HG03196 (cell line): Measurements from ENCODE around the gene PIEZO2.

ENCODE experiments used
- ATAC-seq: cut with Tn5 transposase; IDR thresholded peaks from one replicate; pipeline ENCODE4 v1.9.1; 2021; ENCODE audit not compliant: unreplicated experiment

The PIEZO2 gene

GRCh38 chr18:11070593-11070992 lies 78.8 kb downstream of the PIEZO2 start:
- no peak for ATAC-seq

- ATAC-seq = no peak
Observed at GRCh38 chr18:11066038-11066437, 83.3 kb downstream of the PIEZO2 start.

DNA sequence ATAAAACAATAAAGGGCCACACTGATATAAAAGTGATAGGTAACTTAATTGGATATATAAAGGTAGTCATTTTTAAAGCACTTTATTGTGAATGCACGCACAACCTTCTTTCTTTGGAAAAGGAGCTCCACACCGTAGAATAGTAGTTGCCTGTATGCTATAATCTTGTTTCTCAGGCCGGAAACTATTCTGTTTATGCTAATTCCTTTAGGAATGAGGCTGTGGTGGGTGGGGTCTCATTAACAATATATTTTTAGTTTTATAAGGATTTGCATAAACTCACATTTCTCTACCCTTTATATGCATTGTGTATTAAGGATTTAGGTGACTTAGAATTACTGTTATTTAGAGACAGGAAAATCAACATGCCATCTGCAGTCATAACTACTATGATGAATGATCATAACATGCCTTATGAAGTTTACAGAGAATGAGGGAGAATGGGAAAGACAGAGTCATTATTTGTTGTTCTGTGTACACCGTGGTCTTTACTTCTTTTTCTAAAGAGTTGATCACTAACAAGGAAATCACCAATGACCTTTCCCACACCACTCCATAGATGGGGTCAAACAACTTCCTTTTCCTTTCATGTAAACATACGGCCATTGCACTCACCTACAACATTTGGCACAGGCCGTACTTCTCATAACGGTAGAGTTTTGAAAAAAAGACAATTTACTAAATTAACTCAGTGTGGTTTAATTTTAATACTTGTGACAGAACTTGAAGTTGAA lies 84.5 kb downstream of the PIEZO2 start:
- ATAC-seq = no peak

DNA sequence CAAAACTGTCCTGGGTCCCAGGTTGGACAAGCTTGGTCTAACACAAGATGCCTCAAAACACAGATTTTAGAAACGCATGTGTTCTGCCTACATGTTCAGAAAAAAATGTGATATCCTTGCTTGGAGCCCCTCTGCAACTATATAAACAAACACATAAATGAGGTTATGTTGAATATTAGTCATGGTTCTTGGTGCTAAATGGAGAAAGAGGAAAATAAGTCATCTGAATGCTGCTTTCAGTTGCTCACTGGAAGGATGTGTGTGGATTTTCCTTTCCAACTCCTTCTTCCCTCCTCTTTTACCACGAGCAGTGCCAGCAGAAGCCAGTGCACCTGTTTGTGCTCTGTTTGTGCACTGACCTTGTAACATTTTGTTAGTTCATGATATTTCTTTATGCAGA lies 85.3 kb downstream of the PIEZO2 start:
- no peak for ATAC-seq

DNA sequence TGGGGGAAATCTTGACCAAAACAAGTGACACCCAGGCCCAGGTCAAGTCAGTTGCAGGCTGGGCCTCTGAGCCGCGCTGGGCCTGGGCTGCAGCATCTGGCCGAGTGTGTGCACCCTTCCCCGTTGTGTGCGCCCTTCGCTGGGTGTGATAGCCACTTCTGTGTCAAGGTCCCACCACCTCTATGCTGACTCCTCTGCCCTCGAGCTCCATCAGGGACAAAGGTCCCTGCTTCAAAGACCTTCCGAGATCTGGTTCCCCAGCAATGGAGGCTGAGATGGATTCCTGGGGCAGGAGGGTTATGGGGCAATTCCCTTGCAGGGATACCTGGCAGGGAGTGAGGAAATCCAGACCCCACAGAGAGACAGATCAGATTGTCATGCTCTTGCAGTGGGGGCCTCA lies 93.6 kb downstream of the PIEZO2 start:
- ATAC-seq = no peak

- no peak for ATAC-seq
Observed at GRCh38 chr18:11054497-11054896, 94.9 kb downstream of the PIEZO2 start.

DNA sequence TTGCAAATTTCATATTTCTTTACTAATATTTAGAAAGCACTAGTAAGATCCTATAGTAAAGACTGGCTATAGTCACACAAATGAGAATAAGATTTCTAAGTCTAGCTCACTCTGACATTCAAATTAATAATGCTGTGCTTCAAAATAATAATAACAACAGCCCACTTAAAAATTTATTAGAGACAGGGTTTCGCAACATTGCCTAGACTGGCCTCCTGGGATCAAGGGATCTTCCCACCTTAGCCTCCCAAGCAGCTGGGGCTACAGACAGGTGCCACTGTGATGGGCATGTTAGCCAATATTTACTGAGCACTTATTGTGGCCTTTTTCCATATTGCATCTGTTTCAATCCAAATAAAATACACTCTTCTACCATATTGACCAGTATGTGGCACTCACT lies 96.1 kb downstream of the PIEZO2 start:
- ATAC-seq = no peak

GRCh38 chr18:11052800-11053199 lies 96.6 kb downstream of the PIEZO2 start:
- ATAC-seq = no peak

DNA sequence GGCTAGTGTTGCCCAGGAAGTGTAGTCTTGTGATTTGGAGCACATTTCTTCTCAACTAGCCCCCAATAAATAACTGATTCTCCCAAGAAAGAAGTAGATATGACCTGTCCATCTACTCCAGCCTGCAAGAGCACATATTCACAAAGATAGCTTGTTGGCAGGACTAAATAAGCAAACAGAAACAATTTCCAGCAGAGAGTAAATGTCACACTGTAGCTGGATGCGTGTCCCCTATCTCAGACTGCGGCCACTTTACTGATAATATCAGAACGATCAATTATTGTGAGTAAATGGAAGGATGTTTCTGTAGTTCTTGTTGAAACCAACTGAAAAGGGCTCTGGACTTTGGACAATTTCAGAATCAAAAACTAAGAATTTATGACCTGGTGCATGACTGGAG lies 97.9 kb downstream of the PIEZO2 start:
- no peak for ATAC-seq

- ATAC-seq = no peak
Observed at GRCh38 chr18:11050966-11051365, 98.4 kb downstream of the PIEZO2 start.

- no peak for ATAC-seq
Observed at GRCh38 chr18:11047817-11048216, 101.6 kb downstream of the PIEZO2 start.

- no peak for ATAC-seq
Observed at GRCh38 chr18:11047156-11047555, 102.2 kb downstream of the PIEZO2 start.

DNA sequence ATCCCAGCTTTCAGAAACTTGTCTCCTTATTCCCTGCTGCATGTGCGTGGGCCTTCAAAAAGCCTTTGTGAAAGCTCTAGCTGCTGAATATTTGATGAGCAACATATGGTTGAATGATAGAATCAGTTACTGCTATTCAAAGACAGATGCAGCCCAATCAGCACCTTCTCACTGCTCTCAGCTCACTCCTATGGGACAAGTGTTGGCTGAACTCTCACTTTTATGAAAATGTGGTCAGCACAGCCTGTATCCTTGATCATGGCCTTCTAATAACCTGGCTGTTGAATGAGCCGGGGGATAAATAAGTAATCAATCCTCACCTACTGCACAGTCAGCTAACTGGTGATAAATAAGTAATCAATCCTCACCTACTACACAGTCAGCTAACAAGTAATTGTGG lies 103.2 kb downstream of the PIEZO2 start:
- ATAC-seq = no peak

DNA sequence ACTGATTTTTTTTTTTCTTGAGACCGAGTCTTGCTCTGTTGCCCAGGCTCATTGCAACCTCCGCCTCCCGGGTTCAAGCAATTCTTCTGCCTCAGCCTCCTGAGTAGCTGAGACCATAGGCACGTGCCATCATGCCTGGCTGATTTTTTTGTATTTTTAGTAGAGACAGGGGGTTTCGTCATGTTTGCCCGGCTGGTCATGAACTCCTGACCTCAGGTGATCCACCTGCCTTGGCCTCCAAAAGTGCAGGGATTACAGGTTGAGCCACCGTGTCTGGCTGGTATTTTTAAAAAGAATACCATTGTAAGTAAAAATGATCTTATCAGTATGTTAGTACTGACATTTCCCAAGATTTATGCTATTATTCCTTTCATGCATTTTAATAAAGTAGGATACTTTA lies 105.7 kb downstream of the PIEZO2 start:
- ATAC-seq = no peak

GRCh38 chr18:11042247-11042646 lies 107.1 kb downstream of the PIEZO2 start:
- ATAC-seq = no peak

- no peak for ATAC-seq
Observed at GRCh38 chr18:11040823-11041656, 108.3 kb downstream of the PIEZO2 start.

DNA sequence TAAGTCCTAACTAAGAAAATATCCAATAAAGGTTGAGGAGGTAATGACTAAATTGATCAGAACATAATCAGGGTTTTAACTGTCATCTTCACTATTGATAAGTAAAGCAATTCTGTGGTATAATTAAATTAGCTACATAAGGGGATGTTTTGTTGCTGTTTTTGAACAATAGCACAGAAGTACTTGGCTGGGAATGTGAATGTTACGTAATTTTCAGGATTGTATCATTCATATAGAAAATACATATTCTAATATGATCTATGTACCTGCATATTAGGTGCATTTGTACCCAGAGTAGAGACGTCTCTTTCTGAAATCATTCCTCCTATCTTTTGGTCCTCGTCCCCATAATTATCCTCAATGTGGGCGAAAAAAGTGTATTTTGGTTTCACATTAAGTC lies 109.0 kb downstream of the PIEZO2 start:
- no peak for ATAC-seq

- no peak for ATAC-seq
Observed at GRCh38 chr18:11037533-11038240, 111.7 kb downstream of the PIEZO2 start.

GRCh38 chr18:11035814-11036495 lies 113.4 kb downstream of the PIEZO2 start:
- ATAC-seq = no peak

GRCh38 chr18:11035376-11035775 lies 114.0 kb downstream of the PIEZO2 start:
- no peak for ATAC-seq

- ATAC-seq = no peak
Observed at GRCh38 chr18:11034884-11035283, 114.5 kb downstream of the PIEZO2 start.
